NCI-H446 (cell line): ENCODE results near the gene GFRA1.

Source experiments
- DNase-seq, 2 experiments: peaks; one replicate each; lab custom pipeline; 2025; lab: John Stamatoyannopoulos, UW

GFRA1 gene

GRCh38 chr10:116101616-116102315, 171.2 kb downstream of the GFRA1 start:
- no peak for DNase-seq

- DNase-seq, result no peak
Measured at GRCh38 chr10:116100984-116101383, 172.0 kb downstream of the GFRA1 start.

GRCh38 chr10:116099023-116099420, 174.0 kb downstream of the GFRA1 start:
- DNase-seq, result no peak

- DNase-seq, result no peak
Measured at GRCh38 chr10:116098411-116099022, 174.5 kb downstream of the GFRA1 start.

GRCh38 chr10:116097239-116097784, 175.7 kb downstream of the GFRA1 start:
- no peak for DNase-seq

GRCh38 chr10:116096526-116096925, 176.5 kb downstream of the GFRA1 start:
- DNase-seq, result no peak

GRCh38 chr10:116094356-116094755, 178.7 kb downstream of the GFRA1 start:
- no peak for DNase-seq

- no peak for DNase-seq
Measured at GRCh38 chr10:116093031-116093430, 180.0 kb downstream of the GFRA1 start.

GRCh38 chr10:116088985-116089384, 184.0 kb downstream of the GFRA1 start:
- no peak for DNase-seq

- no peak for DNase-seq
Measured at GRCh38 chr10:116085323-116085722, 187.7 kb downstream of the GFRA1 start.

- no peak for DNase-seq
Measured at GRCh38 chr10:116084161-116084560, 188.8 kb downstream of the GFRA1 start.

- no peak for DNase-seq
Measured at GRCh38 chr10:116083226-116083762, 189.7 kb downstream of the GFRA1 start.

- DNase-seq, result no peak
Measured at GRCh38 chr10:116082762-116083161, 190.2 kb downstream of the GFRA1 start.

- DNase-seq, result no peak
Measured at GRCh38 chr10:116082206-116082605, 190.8 kb downstream of the GFRA1 start.

- DNase-seq, result no peak
Measured at GRCh38 chr10:116080553-116080952, 192.5 kb downstream of the GFRA1 start.

- DNase-seq, result no peak
Measured at GRCh38 chr10:116079355-116079754, 193.7 kb downstream of the GFRA1 start.

- DNase-seq, result no peak
Measured at GRCh38 chr10:116076621-116077020, 196.4 kb downstream of the GFRA1 start.

GRCh38 chr10:116073510-116073909, 199.5 kb downstream of the GFRA1 start:
- DNase-seq, result no peak

- DNase-seq, result no peak
Measured at GRCh38 chr10:116073001-116073400, 200.0 kb downstream of the GFRA1 start.

GRCh38 chr10:116071453-116072148, 201.4 kb downstream of the GFRA1 start:
- DNase-seq, result no peak

GRCh38 chr10:116070743-116071320, 202.2 kb downstream of the GFRA1 start:
- no peak for DNase-seq

GRCh38 chr10:116069856-116070255, 203.2 kb downstream of the GFRA1 start:
- no peak for DNase-seq
